Gastrocnemius medialis (tissue), 4 donors: Measurements from ENCODE around the gene DPYD. TPM values are rescaled to one million over a fixed set of nuclear protein-coding genes. Genes with fewer than 3 reads are reported as not detected.

Experiments used
- ATAC-seq, 2 donors: fragments of 150-250 bp; one replicate each; pipeline ENCODE4 v1.9.1; 2016
- DNase-seq, 2 donors: peaks; one replicate each; pipeline ENCODE4 v3.0.0-alpha.2; 2019
- H3K27ac ChIP-seq, 4 donors: fragments of 200-600 bp; sonication (generic); 1 replicate in 1 of 4; 2 replicates in 3 of 4; pipeline ENCODE4 v1.5.1; 2016 to 2018; ENCODE audit warnings: mild to moderate bottlenecking in 2 of 4, moderate library complexity in 1 of 4
- H3K27me3 ChIP-seq, 3 donors: fragments of 200-600 bp; sonication (generic) in 2 of 3; 1 replicate in 1 of 3; 2 replicates in 2 of 3; pipeline versions ENCODE4 v1.5.1 to v1.6.0; 2016 to 2019; ENCODE audit warnings: mild to moderate bottlenecking in 1 of 3, moderate library complexity in 1 of 3
- H3K36me3 ChIP-seq, 2 donors: fragments of 200-600 bp; sonication (generic) in 1 of 2; one replicate each; pipeline ENCODE4 v1.5.1; 2017 to 2018
- H3K4me1 ChIP-seq, 2 donors: fragments of 200-600 bp; sonication (generic) in 1 of 2; one replicate each; pipeline ENCODE4 v1.5.1; 2016 to 2017; ENCODE audit warnings: mild to moderate bottlenecking in 2 of 2
- H3K4me3 ChIP-seq, 4 donors: fragments of 200-600 bp; sonication (generic) in 3 of 4; 1 replicate in 1 of 4; 2 replicates in 3 of 4; pipeline ENCODE4 v1.5.1; 2016 to 2019; ENCODE audit warnings: mild to moderate bottlenecking in 2 of 4
- H3K9me3 ChIP-seq, 3 donors: fragments of 200-600 bp; sonication (generic) in 2 of 3; 1 replicate in 1 of 3; 2 replicates in 2 of 3; pipeline ENCODE4 v1.5.1; 2016 to 2019
- CTCF ChIP-seq, 5 experiments: fragments of 450-650 bp in 3 of 5; fragments of 200-600 bp in 2 of 5; sonication (generic) in 2 of 5; IDR thresholded peaks in 4 of 5; conservative IDR thresholded peaks in 1 of 5; 1 replicate in 4 of 5; 2 replicates in 1 of 5; pipeline ENCODE4 v1.5.1; 2016 to 2019; ENCODE audit warnings: antibody characterized with exemption in 5 of 5, mild to moderate bottlenecking in 3 of 5, moderate library complexity in 3 of 5
- POLR2A ChIP-seq, 2 donors: fragments of 450-650 bp; IDR thresholded peaks; one replicate each; pipeline ENCODE4 v1.6.1; 2017; ENCODE audit warnings: antibody characterized with exemption in 2 of 2, mild to moderate bottlenecking in 2 of 2, moderate library complexity in 2 of 2
- in situ Hi-C, 4 donors: fragments of 200-750 bp; cut with MboI; loops; one replicate each; pipeline versions ENCODE4 v1.15.0 to v1.8.0; 2017; ENCODE audit warnings: low sequenced_read_pairs in 4 of 4
- intact Hi-C: fragments of 100-400 bp; cut with DNase I; formaldehyde crosslinking; loops from one replicate; pipeline ENCODE4 v1.15.1; 2023; ENCODE audit warnings: low total_unique reads
- total RNA-seq, 4 donors: library from RNA; depleted of rRNA; stranded (reverse); fragments of >200 nt; gene quantifications; one replicate each; pipeline versions ENCODE4 v1.1.0 to v1.2.3, GENCODE V29; 2016

Gene DPYD
- total RNA-seq, 4 donors from 2014 or later: 4.6 to 13.9 (median 9.1) TPM

DNA sequence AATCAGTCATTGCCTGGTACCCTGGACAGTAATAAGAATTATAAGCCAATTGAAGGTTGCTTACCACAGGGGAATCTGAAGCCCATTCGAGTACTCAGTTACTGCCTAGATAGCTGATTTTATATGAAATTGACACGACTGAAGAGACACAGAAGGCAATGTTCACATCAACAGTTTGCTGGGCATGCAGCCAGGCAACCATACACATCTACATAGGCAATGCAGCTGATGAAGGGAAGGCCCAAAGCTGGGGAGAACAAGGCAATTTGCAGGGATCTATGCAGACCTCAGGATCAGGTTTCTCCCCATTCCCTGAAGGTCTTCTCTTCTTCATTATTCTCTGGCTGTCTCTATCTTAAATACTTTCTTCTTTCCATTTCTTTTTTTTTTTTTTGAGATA lies 750.5 kb downstream of the DPYD start:
- no peak for TF ChIP-seq CTCF (IDR thresholded peaks at IDR 0.05 in 4 of 5, conservative IDR thresholded peaks at IDR 0.05 in 1 of 5)
- no peak for TF ChIP-seq POLR2A (IDR thresholded peaks at IDR 0.05)
- H3K4me1 ChIP-seq: no peaks in the 10 kb centered on the region
- no peaks in the 10 kb centered on the region for H3K9me3 ChIP-seq
- no peak for DNase-seq
- in situ Hi-C loops: no loop called here
- H3K27me3 ChIP-seq: no peaks in the 10 kb centered on the region
- intact Hi-C loops: no loop called here
- no peak overlapping the region for H3K4me3 ChIP-seq
- no peak overlapping the region for H3K27ac ChIP-seq
- H3K36me3 ChIP-seq: no peaks in the 10 kb centered on the region
- no peak for ATAC-seq

DNA sequence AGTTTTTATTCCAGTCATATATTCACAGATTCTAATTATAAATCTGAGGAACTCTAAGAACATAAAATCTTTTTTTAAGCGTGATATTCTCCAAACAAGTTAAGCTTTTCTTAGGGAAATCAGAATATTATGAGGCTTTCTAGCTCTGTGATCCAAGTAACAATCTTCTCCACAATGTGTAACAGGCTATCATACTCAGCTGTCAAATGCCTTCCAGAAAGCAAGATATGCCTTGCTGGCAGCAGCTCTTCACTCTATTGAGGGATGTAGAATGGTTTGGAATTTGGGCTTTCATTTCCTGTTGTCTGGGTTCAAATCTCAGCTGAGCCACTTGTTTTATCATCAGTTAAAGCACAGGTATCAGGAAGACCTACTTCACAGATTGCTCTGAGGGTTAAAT lies 752.8 kb downstream of the DPYD start:
- Histone ChIP-seq H3K27me3 (no peaks in the 10 kb centered on the region), H3K36me3 (no peaks in the 10 kb centered on the region), H3K4me3 (no peak overlapping the region), H3K27ac (no peak overlapping the region), H3K4me1 (no peaks in the 10 kb centered on the region), H3K9me3 (peaks cover 0 to 10% (median 0%) of the 10 kb centered on the region in 3 donors)
- DNase-seq (no peak), ATAC-seq (no peak)
- intact Hi-C loops: no loop called here
- TF ChIP-seq CTCF (IDR thresholded peaks at IDR 0.05 in 4 of 5, conservative IDR thresholded peaks at IDR 0.05 in 1 of 5): no peak
- no peak for TF ChIP-seq POLR2A (IDR thresholded peaks at IDR 0.05)
- in situ Hi-C loops: no loop called here

GRCh38 chr1:97167246-97167645 lies 753.6 kb downstream of the DPYD start:
- peaks cover 0 to 10% (median 0%) of the 10 kb centered on the region in 3 donors for H3K9me3 ChIP-seq
- no peak overlapping the region for H3K4me3 ChIP-seq
- no peak for ATAC-seq
- intact Hi-C loops: no loop called here
- H3K27me3 ChIP-seq: no peaks in the 10 kb centered on the region
- TF ChIP-seq POLR2A (IDR thresholded peaks at IDR 0.05) (no peak), CTCF (IDR thresholded peaks at IDR 0.05 in 4 of 5, conservative IDR thresholded peaks at IDR 0.05 in 1 of 5) (no peak)
- no peak overlapping the region for H3K27ac ChIP-seq
- no peaks in the 10 kb centered on the region for H3K36me3 ChIP-seq
- in situ Hi-C loops: no loop called here
- no peak for DNase-seq
- H3K4me1 ChIP-seq: no peaks in the 10 kb centered on the region

- H3K4me1 ChIP-seq: no peaks in the 10 kb centered on the region
- ATAC-seq: no peak
- in situ Hi-C loops: no loop called here
Measured at GRCh38 chr1:97166626-97167025, 754.2 kb downstream of the DPYD start.

More at GRCh38 chr1:97166626-97167025, 754.2 kb downstream of the DPYD start:
- TF ChIP-seq POLR2A (IDR thresholded peaks at IDR 0.05): no peak
- no peak for TF ChIP-seq CTCF (IDR thresholded peaks at IDR 0.05 in 4 of 5, conservative IDR thresholded peaks at IDR 0.05 in 1 of 5)
- DNase-seq: no peak
- H3K27me3 ChIP-seq: no peaks in the 10 kb centered on the region
- intact Hi-C loops: no loop called here
- no peak overlapping the region for H3K4me3 ChIP-seq
- peaks cover 0 to 10% (median 0%) of the 10 kb centered on the region in 3 donors for H3K9me3 ChIP-seq
- H3K36me3 ChIP-seq: no peaks in the 10 kb centered on the region
- H3K27ac ChIP-seq: no peak overlapping the region
